GM12801 (cell line): ENCODE data around the gene TJAP1.

Source experiments
- TF ChIP-seq, protein P1 (sequence below): IDR thresholded peaks from one replicate; pipeline ENCODE4 v1.5.1; 2011; ENCODE audit warnings: control low read depth; ENCODE audit not compliant: insufficient read length; ENCODE audit errors: extremely low read depth

Gene TJAP1

DNA sequence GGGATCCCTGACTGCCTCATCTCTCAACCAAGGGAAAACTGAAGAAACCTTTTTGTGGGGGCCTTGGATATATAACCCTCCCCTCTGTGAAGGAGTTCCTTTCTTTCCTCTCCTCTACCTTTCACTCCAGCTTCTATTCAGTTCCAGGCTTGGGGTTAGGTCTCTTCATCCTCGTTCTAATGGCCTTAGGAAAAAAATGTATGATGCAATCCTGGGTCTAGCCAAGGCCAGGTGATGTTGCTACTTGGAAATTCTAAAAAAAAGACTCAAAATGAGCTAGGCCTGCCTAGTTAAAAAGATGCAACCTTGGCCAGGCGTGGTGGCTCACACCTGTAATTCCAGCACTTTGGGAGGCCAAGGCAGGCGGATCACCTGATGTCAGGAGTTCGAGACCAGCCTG lies 42.4 kb upstream of the TJAP1 start:
- TF ChIP-seq, protein P1, sequence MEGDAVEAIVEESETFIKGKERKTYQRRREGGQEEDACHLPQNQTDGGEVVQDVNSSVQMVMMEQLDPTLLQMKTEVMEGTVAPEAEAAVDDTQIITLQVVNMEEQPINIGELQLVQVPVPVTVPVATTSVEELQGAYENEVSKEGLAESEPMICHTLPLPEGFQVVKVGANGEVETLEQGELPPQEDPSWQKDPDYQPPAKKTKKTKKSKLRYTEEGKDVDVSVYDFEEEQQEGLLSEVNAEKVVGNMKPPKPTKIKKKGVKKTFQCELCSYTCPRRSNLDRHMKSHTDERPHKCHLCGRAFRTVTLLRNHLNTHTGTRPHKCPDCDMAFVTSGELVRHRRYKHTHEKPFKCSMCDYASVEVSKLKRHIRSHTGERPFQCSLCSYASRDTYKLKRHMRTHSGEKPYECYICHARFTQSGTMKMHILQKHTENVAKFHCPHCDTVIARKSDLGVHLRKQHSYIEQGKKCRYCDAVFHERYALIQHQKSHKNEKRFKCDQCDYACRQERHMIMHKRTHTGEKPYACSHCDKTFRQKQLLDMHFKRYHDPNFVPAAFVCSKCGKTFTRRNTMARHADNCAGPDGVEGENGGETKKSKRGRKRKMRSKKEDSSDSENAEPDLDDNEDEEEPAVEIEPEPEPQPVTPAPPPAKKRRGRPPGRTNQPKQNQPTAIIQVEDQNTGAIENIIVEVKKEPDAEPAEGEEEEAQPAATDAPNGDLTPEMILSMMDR: no peak

DNA sequence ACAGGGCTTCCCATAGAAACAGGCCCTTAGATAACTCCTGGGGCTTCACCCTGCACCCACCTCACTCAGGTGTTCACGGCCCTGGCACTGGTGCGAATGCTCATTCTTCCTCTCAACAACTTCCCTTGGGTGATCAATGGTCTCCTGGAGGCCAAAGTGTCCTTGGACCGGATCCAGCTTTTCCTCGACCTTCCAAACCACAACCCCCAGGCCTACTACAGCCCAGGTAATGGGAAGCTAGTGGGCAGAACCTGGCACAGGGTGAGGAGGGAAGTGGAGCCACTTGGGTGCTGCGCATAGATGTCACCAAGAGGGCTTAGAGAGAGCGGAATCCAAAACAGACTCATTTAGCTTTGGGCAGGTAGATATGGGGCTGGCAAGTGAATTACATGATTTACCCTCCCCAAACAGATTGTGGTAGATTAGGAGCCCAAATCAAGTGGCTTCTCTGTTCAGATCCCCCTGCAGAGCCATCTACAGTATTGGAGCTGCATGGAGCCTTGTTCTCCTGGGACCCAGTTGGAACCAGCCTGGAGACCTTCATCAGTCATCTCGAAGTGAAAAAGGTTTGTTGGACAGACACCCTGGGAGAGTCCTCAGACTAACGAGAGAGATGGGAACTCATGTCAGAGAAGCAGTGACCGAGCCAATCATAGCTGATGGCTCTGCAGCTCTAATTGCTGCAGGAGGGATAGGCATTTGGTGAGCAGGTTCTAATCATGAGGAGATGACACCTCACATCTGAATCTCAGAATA lies 41.5 kb upstream of the TJAP1 start:
- TF ChIP-seq, protein P1: no peak

DNA sequence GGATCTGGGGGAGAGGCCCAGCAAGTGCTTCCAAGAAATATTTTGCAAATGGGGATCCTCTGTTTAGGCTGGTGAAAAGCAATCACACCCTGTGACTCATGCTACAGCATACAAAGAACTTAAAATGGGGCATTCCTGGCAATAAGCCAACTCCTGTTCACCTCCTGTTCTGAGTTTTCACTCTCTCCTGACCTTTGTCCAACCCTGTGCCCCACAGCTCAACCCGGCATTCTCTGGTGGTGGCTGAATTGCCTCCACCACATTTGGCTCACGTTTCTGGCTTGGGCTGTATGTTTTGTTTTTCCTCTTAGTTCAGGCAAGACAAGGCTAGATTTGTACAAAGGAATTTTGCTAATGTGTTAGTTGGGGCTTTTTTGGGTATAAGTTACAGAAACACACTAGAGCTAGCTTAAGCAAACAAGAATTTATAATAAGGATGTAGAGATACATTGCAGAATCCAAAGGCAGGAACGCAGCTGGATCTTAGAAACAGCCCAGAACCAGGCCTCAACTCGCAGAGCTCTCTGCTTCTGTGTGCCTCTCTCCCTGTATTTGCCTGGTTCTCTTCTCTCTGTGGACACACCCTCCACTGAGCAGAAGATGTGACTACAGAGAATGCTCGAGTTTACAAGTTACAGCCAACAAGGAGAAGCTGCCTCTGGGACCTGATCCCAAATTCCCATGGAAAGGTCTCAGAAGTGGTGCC lies 40.6 kb upstream of the TJAP1 start:
- TF ChIP-seq, protein P1: no peak

DNA sequence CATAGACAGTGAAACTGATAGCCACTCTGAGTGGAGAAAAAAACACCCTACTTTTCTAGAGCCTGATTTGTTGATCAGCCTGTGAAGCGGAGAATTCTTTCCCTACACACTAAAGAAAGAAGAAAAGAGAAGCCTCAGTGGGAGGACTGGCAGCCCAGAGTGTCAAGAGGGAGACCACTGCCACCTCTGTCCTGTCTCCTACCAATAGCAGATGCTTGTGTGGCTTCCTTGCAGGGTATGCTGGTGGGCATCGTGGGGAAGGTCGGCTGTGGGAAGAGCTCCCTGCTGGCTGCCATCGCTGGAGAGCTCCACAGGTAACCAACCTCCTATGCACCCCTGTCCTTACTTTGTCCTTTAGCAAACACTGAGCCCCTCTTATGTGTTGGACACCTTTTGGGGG lies 39.7 kb upstream of the TJAP1 start:
- TF ChIP-seq, protein P1: no peak

DNA sequence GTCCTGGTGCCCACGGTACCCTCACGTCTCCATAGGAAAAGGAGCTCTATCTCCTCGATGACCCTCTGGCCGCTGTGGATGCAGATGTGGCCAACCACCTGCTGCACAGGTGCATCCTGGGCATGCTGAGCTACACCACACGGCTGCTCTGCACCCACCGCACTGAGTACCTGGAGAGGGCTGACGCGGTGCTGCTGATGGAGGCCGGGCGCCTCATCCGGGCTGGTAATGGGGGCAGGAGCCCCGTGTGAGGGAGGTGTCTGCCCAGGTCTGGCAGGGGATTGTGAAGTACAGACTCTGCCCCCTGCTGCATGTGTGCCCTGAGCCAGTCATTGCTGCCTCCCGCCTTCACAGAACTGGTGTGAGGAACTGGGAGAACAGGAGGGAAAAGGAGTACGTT lies 34.4 kb upstream of the TJAP1 start:
- TF ChIP-seq, protein P1: no peak

DNA sequence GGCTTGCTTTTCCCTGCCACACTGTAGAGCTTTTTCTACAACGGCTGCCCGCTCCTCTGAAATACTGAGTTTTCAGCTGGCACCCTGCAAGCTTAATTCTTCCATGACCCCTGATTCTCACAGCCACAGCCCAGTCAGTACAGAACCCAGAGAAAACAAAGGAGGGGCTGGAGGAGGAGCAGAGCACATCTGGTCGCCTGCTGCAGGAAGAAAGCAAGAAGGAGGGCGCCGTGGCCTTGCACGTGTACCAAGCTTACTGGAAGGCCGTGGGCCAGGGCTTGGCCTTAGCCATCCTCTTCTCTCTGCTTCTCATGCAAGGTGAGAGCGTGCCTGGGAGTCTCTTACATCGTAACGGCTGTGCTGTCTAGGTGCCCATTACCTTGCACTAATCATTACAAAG lies 33.3 kb upstream of the TJAP1 start:
- TF ChIP-seq, protein P1: no peak

DNA sequence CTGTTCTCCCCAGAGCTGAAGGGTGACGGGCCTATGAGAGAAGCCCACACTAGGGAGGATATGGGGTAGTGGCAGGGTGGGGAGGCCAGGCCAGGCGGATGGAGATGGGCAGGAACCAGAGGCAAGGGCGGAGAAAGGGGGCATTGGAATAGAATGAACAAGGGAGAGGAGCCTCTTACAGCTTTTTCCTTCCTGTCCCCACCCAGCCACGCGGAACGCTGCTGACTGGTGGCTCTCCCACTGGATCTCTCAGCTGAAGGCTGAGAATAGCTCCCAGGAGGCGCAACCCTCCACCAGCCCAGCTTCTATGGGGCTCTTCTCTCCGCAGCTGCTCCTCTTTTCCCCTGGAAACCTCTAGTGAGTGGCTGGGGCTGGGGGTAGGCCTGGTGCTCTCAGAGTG lies 32.8 kb upstream of the TJAP1 start:
- TF ChIP-seq, protein P1: no peak
